HG03060 (cell line): ENCODE measurements around the gene GAGE12D.
"Not testable (repeated sequence)": the region's sequence is repeated elsewhere in the genome, so short reads cannot be mapped to it uniquely, and the experiment has no call there.

Experiments
- ATAC-seq: cut with Tn5 transposase; IDR thresholded peaks from one replicate; pipeline ENCODE4 v1.9.1; 2021; ENCODE audit warnings: low read depth, moderate number of reproducible peaks; ENCODE audit not compliant: unreplicated experiment

The GAGE12D gene

GRCh38 chrX:49541433-49541832 lies at the start of gene GAGE12D:
Gene GAGE12D, plus strand, starts transcription at chrX:49541733. Its CDS starts 1,155 bp downstream, at chrX:49542888.
- not testable (repeated sequence) for ATAC-seq

- ATAC-seq = not testable (repeated sequence)
These were observed 9.7 kb upstream of the GAGE12D start, which contains the start of gene GAGE12C for GRCh38 chrX:49531877-49532276. Gene GAGE12C, plus strand, starts transcription at chrX:49532177. Its CDS starts 1,155 bp downstream, at chrX:49533332.

GRCh38 chrX:49550989-49551388 lies 9.5 kb downstream of the GAGE12D start, which contains the start of gene GAGE12E:
Gene GAGE12E, plus strand, starts transcription at chrX:49551289. Its CDS starts 1,155 bp downstream, at chrX:49552444.
- ATAC-seq = not testable (repeated sequence)

GRCh38 chrX:49560542-49560941 lies 19.0 kb downstream of the GAGE12D start, which contains the start of gene GAGE12F:
Gene GAGE12F, plus strand, starts transcription at chrX:49560842. Its CDS starts 1,155 bp downstream, at chrX:49561997.
- ATAC-seq = not testable (repeated sequence)

- ATAC-seq = not testable (repeated sequence)
These were observed 27.2 kb downstream of the GAGE12D start for GRCh38 chrX:49568728-49569127.

GRCh38 chrX:49569152-49569551 lies 27.6 kb downstream of the GAGE12D start:
- ATAC-seq = not testable (repeated sequence)

GRCh38 chrX:49570100-49570499 lies 28.6 kb downstream of the GAGE12D start, which contains the start of gene GAGE12G:
Gene GAGE12G, plus strand, starts transcription at chrX:49570400. Its CDS starts 1,155 bp downstream, at chrX:49571555.
- not testable (repeated sequence) for ATAC-seq

- not testable (repeated sequence) for ATAC-seq
These were observed 38.1 kb downstream of the GAGE12D start, which contains the start of gene GAGE12H for GRCh38 chrX:49579649-49580048. Gene GAGE12H, plus strand, starts transcription at chrX:49579949. Its CDS starts 1,155 bp downstream, at chrX:49581104.

- not testable (repeated sequence) for ATAC-seq
These were observed 47.7 kb downstream of the GAGE12D start, which contains the start of gene GAGE2A for GRCh38 chrX:49589196-49589595. Gene GAGE2A, plus strand, starts transcription at chrX:49589496. Its CDS starts 1,155 bp downstream, at chrX:49590651.

- not testable (repeated sequence) for ATAC-seq
These were observed 48.4 kb downstream of the GAGE12D start for GRCh38 chrX:49589769-49590478.

- not testable (repeated sequence) for ATAC-seq
These were observed 49.0 kb downstream of the GAGE12D start for GRCh38 chrX:49590488-49590887.
